Rectal smooth muscle tissue (tissue), 1 donor: Measurements from ENCODE around the gene GIMAP5.

Experiments used
- H3K27ac ChIP-seq: one replicate; pipeline ENCODE4 v1.7.0; 2013; ENCODE audit warnings: low read depth, low read length, inconsistent platforms
- H3K27me3 ChIP-seq: one replicate; pipeline ENCODE4 v1.7.0; 2013; ENCODE audit warnings: low read length; ENCODE audit not compliant: control insufficient read depth, insufficient read depth
- H3K36me3 ChIP-seq: one replicate; pipeline ENCODE4 v1.7.0; 2013; ENCODE audit warnings: low read length; ENCODE audit not compliant: control insufficient read depth, insufficient read depth
- H3K4me1 ChIP-seq: one replicate; pipeline ENCODE4 v1.7.0; 2013; ENCODE audit warnings: low read length; ENCODE audit not compliant: control insufficient read depth, insufficient read depth
- H3K4me3 ChIP-seq: one replicate; pipeline ENCODE4 v1.7.0; 2013; ENCODE audit warnings: low read length
- H3K9ac ChIP-seq: one replicate; pipeline ENCODE4 v1.7.0; 2013; ENCODE audit warnings: low read length

The GIMAP5 gene

GRCh38 chr7:150737265-150738055, at the start of gene GIMAP5:
TSS of gene GIMAP5 (plus strand) at chr7:150737418. CDS start at chr7:150740885, 3,467 bp downstream.
- Histone ChIP-seq H3K4me3 (peak within 1 kb of the TSS; percentile 48), H3K36me3 (no peaks in the 10 kb centered on the region), H3K27ac (peak within 1 kb of the TSS; percentile 50), H3K9ac (peak within 1 kb of the TSS; percentile 50), H3K4me1 (no peaks in the 10 kb centered on the region), H3K27me3 (no peaks in the 10 kb centered on the region)

DNA sequence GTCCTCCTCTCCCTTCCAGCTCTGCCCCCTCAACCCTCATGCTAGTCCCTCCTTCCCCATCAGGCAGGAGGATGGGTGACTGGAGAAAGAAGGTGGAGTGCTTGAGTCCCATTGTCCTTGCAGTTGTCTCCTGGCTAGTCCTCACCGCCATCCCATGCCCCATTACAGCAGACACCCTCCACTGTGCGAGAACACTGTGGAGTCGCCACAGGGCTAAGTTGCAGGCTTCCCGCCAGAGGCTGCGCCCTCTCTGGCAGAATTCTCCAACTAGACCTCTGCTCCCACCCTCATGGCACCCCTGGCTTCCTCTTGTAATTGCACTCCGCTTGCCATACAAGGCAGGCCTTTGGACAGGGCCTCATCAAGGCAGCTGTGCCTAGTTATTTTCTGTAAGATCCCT, 48.6 kb upstream of the GIMAP5 start:
- Histone ChIP-seq H3K27me3 (no peaks in the 10 kb centered on the region), H3K9ac (no peak overlapping the region), H3K36me3 (no peaks in the 10 kb centered on the region), H3K4me3 (no peak overlapping the region), H3K4me1 (no peaks in the 10 kb centered on the region), H3K27ac (no peak overlapping the region)

GRCh38 chr7:150695654-150696053, 41.6 kb upstream of the GIMAP5 start:
- no peaks in the 10 kb centered on the region for H3K4me1 ChIP-seq
- no peak overlapping the region for H3K4me3 ChIP-seq
- H3K36me3 ChIP-seq, result no peaks in the 10 kb centered on the region
- H3K27ac ChIP-seq, result no peak overlapping the region
- no peaks in the 10 kb centered on the region for H3K27me3 ChIP-seq
- no peak overlapping the region for H3K9ac ChIP-seq

DNA sequence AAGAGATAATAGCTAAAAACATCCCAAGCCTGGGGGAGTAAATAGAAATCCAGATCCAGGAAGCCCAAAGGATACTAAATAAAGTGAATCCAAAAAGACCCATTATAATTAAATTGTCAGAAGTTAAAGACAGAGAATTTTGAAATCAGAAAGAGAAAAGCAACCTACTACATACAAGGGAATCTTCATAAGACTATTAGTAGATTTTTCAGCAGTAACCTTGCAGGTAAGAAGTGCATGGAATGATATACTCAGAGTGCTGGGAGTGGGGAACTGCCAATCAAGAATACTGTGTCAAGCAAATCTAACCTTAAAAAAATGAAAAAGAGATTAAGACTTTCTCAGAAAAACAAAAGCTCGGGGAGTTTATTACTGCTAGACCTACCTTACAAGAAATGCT, 34.0 kb upstream of the GIMAP5 start:
- Histone ChIP-seq H3K27ac (no peak overlapping the region), H3K36me3 (no peaks in the 10 kb centered on the region), H3K4me3 (no peak overlapping the region), H3K27me3 (no peaks in the 10 kb centered on the region), H3K4me1 (no peaks in the 10 kb centered on the region), H3K9ac (no peak overlapping the region)

GRCh38 chr7:150715293-150715692, 21.9 kb upstream of the GIMAP5 start:
- Histone ChIP-seq H3K27ac (no peak overlapping the region), H3K4me1 (no peaks in the 10 kb centered on the region), H3K27me3 (no peaks in the 10 kb centered on the region), H3K4me3 (no peak overlapping the region), H3K36me3 (no peaks in the 10 kb centered on the region), H3K9ac (no peak overlapping the region)

GRCh38 chr7:150715738-150716137, 21.5 kb upstream of the GIMAP5 start:
- no peak overlapping the region for H3K9ac ChIP-seq
- H3K4me1 ChIP-seq, result no peaks in the 10 kb centered on the region
- no peaks in the 10 kb centered on the region for H3K27me3 ChIP-seq
- peak overlapping the region; percentile 15 for H3K27ac ChIP-seq
- no peaks in the 10 kb centered on the region for H3K36me3 ChIP-seq
- H3K4me3 ChIP-seq, result no peak overlapping the region

DNA sequence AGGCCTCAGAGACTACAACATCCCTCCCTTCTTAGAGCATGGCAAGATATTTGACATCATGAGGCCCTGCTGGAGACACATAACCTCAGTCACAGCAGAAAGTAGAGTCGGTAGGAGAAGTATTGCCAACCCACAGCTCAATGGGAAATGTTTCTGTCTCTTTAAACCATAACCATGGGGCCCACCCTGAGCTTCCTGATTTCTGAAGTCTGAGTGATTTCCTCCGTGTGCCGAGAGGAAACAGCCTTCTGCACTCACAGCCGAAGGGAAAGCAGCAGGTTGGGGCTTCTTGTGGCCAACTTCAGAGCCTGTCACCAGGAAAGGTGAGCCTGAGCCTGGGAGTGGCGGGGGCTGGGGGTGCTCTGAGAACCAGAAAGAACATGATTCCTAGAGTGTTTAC, 20.9 kb upstream of the GIMAP5 start, which contains the start of gene GIMAP1:
Gene GIMAP1 (plus strand): TSS at position 246 of the 400 bp plus-strand sequence. CDS start 2,435 bp downstream, outside the sequence.
- peak within 1 kb of the TSS; percentile 15 for H3K27ac ChIP-seq
- H3K9ac ChIP-seq, result no peak within 1 kb of the TSS
- no peaks in the 10 kb centered on the region for H3K27me3 ChIP-seq
- H3K4me3 ChIP-seq, result peak within 1 kb of the TSS; percentile 40
- no peaks in the 10 kb centered on the region for H3K36me3 ChIP-seq
- no peaks in the 10 kb centered on the region for H3K4me1 ChIP-seq

GRCh38 chr7:150716939-150717338, 20.3 kb upstream of the GIMAP5 start:
- Histone ChIP-seq H3K9ac (no peak overlapping the region), H3K4me3 (peak overlapping the region; percentile 40), H3K4me1 (no peaks in the 10 kb centered on the region), H3K36me3 (no peaks in the 10 kb centered on the region), H3K27me3 (no peaks in the 10 kb centered on the region), H3K27ac (no peak overlapping the region)

DNA sequence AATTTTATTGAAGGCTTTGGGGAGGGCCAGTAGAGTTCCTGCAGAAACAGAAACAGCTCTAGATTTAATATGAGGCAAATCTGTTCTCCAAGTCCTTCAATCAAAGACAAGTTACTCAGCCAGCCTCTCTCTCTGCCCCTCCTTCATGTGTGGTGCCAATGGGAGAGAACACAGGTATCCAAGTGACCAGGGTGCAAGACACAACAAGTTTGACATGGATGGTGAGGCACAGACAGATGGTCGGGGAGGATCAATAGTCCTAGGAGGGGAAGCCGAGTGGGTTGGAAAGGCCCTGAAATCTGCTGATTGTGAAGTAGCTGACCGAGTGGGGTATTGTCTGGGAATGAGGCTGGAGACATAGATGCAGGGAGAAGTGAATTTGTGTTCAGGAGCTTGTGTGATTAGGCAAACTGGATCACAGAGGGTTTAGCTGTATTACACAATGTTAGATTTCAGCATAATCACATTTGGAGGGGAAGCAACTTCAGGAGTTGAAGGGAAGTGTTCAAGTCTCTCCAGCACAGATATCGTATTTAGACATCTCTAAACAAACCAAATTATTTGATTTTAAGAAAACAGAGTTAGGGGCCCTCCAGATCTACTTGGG, 19.3 kb upstream of the GIMAP5 start:
- Histone ChIP-seq H3K4me3 (peak overlapping the region; percentile 54), H3K9ac (no peak overlapping the region), H3K36me3 (no peaks in the 10 kb centered on the region), H3K27ac (no peak overlapping the region), H3K27me3 (no peaks in the 10 kb centered on the region), H3K4me1 (no peaks in the 10 kb centered on the region)

DNA sequence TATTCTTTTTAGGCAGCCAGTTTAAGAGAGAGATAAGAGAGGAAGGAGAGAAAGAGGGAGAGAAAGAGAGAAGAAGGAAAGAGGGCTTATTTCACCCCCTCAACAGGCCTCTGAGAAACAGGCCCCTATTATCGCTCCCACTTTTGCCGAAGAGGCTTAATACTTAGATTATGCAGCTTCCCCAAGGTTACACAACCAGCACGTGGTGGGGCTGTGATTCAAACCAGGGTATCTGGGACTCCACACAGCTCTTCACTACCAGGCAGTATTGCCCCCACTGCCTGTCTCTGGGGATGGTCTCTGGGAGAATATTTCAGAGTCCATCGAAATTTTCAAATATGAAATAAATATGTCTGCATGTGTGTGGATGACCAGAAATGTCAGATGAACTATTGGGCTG, 17.8 kb upstream of the GIMAP5 start:
- no peak overlapping the region for H3K27ac ChIP-seq
- no peak overlapping the region for H3K4me3 ChIP-seq
- H3K36me3 ChIP-seq, result no peaks in the 10 kb centered on the region
- H3K4me1 ChIP-seq, result no peaks in the 10 kb centered on the region
- no peak overlapping the region for H3K9ac ChIP-seq
- H3K27me3 ChIP-seq, result no peaks in the 10 kb centered on the region

DNA sequence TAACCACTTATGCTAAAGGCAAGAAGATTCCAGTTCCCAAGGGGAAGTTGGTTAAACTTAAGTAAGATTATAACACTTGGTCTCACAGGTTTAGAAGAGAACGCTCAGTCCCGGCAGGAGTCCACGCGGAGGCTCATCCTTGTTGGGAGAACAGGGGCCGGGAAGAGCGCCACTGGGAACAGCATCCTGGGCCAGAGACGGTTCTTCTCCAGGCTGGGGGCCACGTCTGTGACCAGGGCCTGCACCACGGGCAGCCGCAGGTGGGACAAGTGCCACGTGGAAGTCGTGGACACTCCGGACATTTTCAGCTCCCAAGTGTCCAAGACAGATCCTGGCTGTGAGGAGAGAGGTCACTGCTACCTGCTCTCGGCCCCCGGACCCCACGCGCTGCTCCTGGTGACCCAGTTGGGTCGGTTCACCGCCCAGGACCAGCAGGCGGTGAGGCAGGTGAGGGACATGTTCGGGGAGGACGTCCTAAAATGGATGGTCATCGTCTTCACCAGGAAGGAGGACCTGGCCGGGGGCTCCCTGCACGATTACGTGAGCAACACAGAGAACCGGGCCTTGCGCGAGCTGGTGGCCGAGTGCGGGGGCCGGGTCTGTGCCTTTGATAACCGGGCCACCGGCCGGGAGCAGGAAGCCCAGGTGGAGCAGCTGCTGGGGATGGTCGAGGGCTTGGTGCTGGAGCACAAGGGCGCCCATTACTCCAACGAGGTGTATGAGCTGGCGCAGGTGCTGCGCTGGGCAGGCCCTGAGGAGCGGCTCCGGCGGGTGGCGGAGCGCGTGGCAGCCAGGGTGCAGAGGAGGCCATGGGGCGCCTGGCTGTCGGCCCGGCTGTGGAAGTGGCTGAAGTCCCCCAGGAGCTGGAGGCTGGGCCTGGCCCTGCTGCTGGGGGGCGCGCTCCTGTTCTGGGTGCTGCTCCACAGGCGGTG, 17.0 kb upstream of the GIMAP5 start:
- no peaks in the 10 kb centered on the region for H3K27me3 ChIP-seq
- no peaks in the 10 kb centered on the region for H3K4me1 ChIP-seq
- no peaks in the 10 kb centered on the region for H3K36me3 ChIP-seq
- no peak overlapping the region for H3K27ac ChIP-seq
- no peak overlapping the region for H3K4me3 ChIP-seq
- H3K9ac ChIP-seq, result no peak overlapping the region

DNA sequence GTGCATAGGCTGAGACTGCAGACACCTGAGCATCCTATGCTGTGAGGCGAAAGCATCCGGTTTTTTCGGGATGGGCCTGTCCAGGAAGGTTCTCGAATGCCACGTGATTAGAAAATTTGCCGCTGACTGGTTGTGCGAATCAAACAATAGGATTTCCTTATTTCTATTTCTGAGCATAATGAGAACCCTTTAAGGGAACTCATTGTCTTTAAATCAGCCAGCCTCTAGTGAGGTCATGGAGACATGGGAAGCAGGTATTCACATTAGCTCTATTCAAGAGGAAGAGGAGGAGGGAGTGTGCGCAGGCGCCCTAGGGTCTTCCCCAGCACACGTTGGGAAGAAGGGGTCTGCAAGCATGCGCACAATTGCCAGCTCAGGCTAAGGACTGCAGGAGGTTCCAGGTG, 15.2 kb upstream of the GIMAP5 start:
- Histone ChIP-seq H3K36me3 (no peaks in the 10 kb centered on the region), H3K27ac (no peak overlapping the region), H3K4me3 (no peak overlapping the region), H3K27me3 (no peaks in the 10 kb centered on the region), H3K9ac (no peak overlapping the region), H3K4me1 (no peaks in the 10 kb centered on the region)
